MM.1S (cell line): ENCODE results near the gene ADGRD1.

Source experiments
- CTCF ChIP-seq: fragments of 300-600 bp; sonication (generic); IDR thresholded peaks from 2 replicates; pipeline ENCODE4 v1.5.1; 2016; ENCODE audit warnings: antibody characterized with exemption, low read length, mixed read lengths
- EZH2 ChIP-seq: fragments of 300-600 bp; sonication (generic); optimal IDR thresholded peaks from 2 replicates; pipeline ENCODE3; 2017; ENCODE audit warnings: low read depth, mild to moderate bottlenecking, antibody characterized with exemption, low read length, mixed read lengths
- EZH2phosphoT487 ChIP-seq: fragments of 300-600 bp; sonication (generic); IDR thresholded peaks from 2 replicates; pipeline ENCODE4 v1.6.1; 2018; ENCODE audit warnings: antibody characterized with exemption, low read length

- TF ChIP-seq EZH2phosphoT487 (no peak), CTCF (no peak), EZH2 (no peak)
Observed at GRCh38 chr12:131076296-131076695, 122.6 kb downstream of the ADGRD1 start.
